ENCODE results near the gene WNT3. TPM values are rescaled to one million over a fixed set of nuclear protein-coding genes. Genes with fewer than 3 reads are reported as not detected.

The WNT3 gene
- total RNA-seq, 4 donors from 2014 or later: 0.21 to 0.90 (median 0.73) TPM

GRCh38 chr17:46814446-46814845, 4.0 kb downstream of the WNT3 start:
- 55 to 65% methylated on average over 7 of the region's 7 CpGs for WGBS, 2 donors
- H3K4me3 ChIP-seq: no peak overlapping the region
- H3K27ac ChIP-seq: no peak overlapping the region
- H3K27me3 ChIP-seq: peaks cover 0 to 72% of the 10 kb centered on the region in 2 donors
- DNase-seq (ENCODE audit: low spot score in 2 of 2): no peak
- no peak for TF ChIP-seq EP300 (IDR thresholded peaks at IDR 0.05)
- no peak for TF ChIP-seq POLR2A (IDR thresholded peaks at IDR 0.05)
- no peak for TF ChIP-seq CTCF (IDR thresholded peaks at IDR 0.05)
- H3K9me3 ChIP-seq: no peaks in the 10 kb centered on the region
- H3K4me1 ChIP-seq: peaks cover 0 to 22% (median 14%) of the 10 kb centered on the region in 4 donors
- no peaks in the 10 kb centered on the region for H3K36me3 ChIP-seq

- TF ChIP-seq POLR2A (IDR thresholded peaks at IDR 0.05) (no peak), CTCF (IDR thresholded peaks at IDR 0.05) (no peak), EP300 (IDR thresholded peaks at IDR 0.05) (no peak)
- Histone ChIP-seq H3K9me3 (no peaks in the 10 kb centered on the region), H3K27ac (no peak overlapping the region), H3K4me1 (peaks cover 0 to 16% (median 10%) of the 10 kb centered on the region in 4 donors), H3K27me3 (peaks cover 0 to 67% of the 10 kb centered on the region in 2 donors), H3K36me3 (no peaks in the 10 kb centered on the region), H3K4me3 (no peak overlapping the region)
- WGBS, 2 donors: 69 to 72% methylated on average over 3 of the region's 3 CpGs
- DNase-seq (ENCODE audit: low spot score in 2 of 2): no peak
Measured at GRCh38 chr17:46813920-46814319, 4.6 kb downstream of the WNT3 start.

- 73 to 80% methylated on average over 6 of the region's 6 CpGs for WGBS, 2 donors
- no peaks in the 10 kb centered on the region for H3K9me3 ChIP-seq
Measured at GRCh38 chr17:46812624-46813318, 5.7 kb downstream of the WNT3 start.

GRCh38 chr17:46811978-46812583, 6.4 kb downstream of the WNT3 start:
- 43 to 44% methylated on average over 11 of the region's 11 CpGs for WGBS, 2 donors
- Histone ChIP-seq H3K4me3 (no peak overlapping the region), H3K9me3 (no peaks in the 10 kb centered on the region), H3K36me3 (no peaks in the 10 kb centered on the region), H3K27ac (no peak overlapping the region), H3K4me1 (no peaks in the 10 kb centered on the region), H3K27me3 (peaks cover 0 to 49% of the 10 kb centered on the region in 2 donors)
- no peak for TF ChIP-seq EP300 (IDR thresholded peaks at IDR 0.05)
- no peak for TF ChIP-seq POLR2A (IDR thresholded peaks at IDR 0.05)
- TF ChIP-seq CTCF (IDR thresholded peaks at IDR 0.05): no peak
- DNase-seq (ENCODE audit: low spot score in 2 of 2): no peak

More at GRCh38 chr17:46812624-46813318, 5.7 kb downstream of the WNT3 start:
- H3K4me1 ChIP-seq: peaks cover 0 to 5% (median under 1%) of the 10 kb centered on the region in 4 donors
- no peak overlapping the region for H3K27ac ChIP-seq
- H3K36me3 ChIP-seq: no peaks in the 10 kb centered on the region
- no peak overlapping the region for H3K4me3 ChIP-seq
- no peak for DNase-seq (ENCODE audit: low spot score in 2 of 2)
- H3K27me3 ChIP-seq: peaks cover 0 to 56% of the 10 kb centered on the region in 2 donors
- TF ChIP-seq EP300 (IDR thresholded peaks at IDR 0.05) (no peak), CTCF (IDR thresholded peaks at IDR 0.05) (no peak), POLR2A (IDR thresholded peaks at IDR 0.05) (no peak)

GRCh38 chr17:46810837-46811236, 7.7 kb downstream of the WNT3 start:
- Histone ChIP-seq H3K36me3 (no peaks in the 10 kb centered on the region), H3K27ac (no peak overlapping the region), H3K9me3 (no peaks in the 10 kb centered on the region), H3K4me3 (no peak overlapping the region), H3K27me3 (peaks cover 0 to 41% of the 10 kb centered on the region in 2 donors), H3K4me1 (no peaks in the 10 kb centered on the region)
- DNase-seq (ENCODE audit: low spot score in 2 of 2): no peak
- WGBS, 2 donors: 68 to 82% methylated on average over 10 of the region's 10 CpGs
- no peak for TF ChIP-seq CTCF (IDR thresholded peaks at IDR 0.05)
- no peak for TF ChIP-seq POLR2A (IDR thresholded peaks at IDR 0.05)
- no peak for TF ChIP-seq EP300 (IDR thresholded peaks at IDR 0.05)
